Activated T-cell treated with anti-CD3 and anti-CD28 coated beads, Interleukin-2, amount 50 U/mL, for 4 hours (primary cell): ENCODE results near the gene PXDN. TPM values are rescaled to one million over a fixed set of nuclear protein-coding genes. Genes with fewer than 3 reads are reported as not detected.
"Not testable (repeated sequence)": the region's sequence is repeated elsewhere in the genome, so short reads cannot be mapped to it uniquely, and the experiment has no call there.

Experiments
- ATAC-seq, 2 donors: fragments of 200-7000 bp; cut with Tn5 transposase; one replicate each; pipeline ENCODE4 v1.10.0; 2021
- DNase-seq: peaks from one replicate; pipeline ENCODE4 v3.0.0-alpha.2; 2020
- H3K27me3 Mint-ChIP-seq: one replicate; pipeline ENCODE4 v1.8.0; 2021; ENCODE audit warnings: low read depth, mixed read lengths
- H3K36me3 Mint-ChIP-seq: one replicate; pipeline ENCODE4 v1.8.0; 2022; ENCODE audit warnings: mixed read lengths; ENCODE audit not compliant: insufficient read depth
- H3K4me1 Mint-ChIP-seq: one replicate; pipeline ENCODE4 v1.8.0; 2021; ENCODE audit warnings: low read depth, mixed read lengths
- H3K4me3 Mint-ChIP-seq: one replicate; pipeline ENCODE4 v1.8.0; 2021; ENCODE audit warnings: mild to moderate bottlenecking, moderate library complexity, mixed read lengths
- H3K9me3 Mint-ChIP-seq: one replicate; pipeline ENCODE4 v1.8.0; 2021; ENCODE audit warnings: mixed read lengths
- total RNA-seq, 3 donors: library from RNA; stranded (reverse); gene quantifications; one replicate each; pipeline ENCODE4 v1.2.1, GENCODE V29; 2021

Gene PXDN
- total RNA-seq, 3 donors from 2014 or later, result 0.76 to 1.2 (median 1.2) TPM

- Mint-ChIP-seq H3K4me1 (peaks cover 10% of the 10 kb centered on the region), H3K4me3 (no peak overlapping the region), H3K27me3 (peaks cover 43% of the 10 kb centered on the region), H3K9me3 (no peaks in the 10 kb centered on the region), H3K36me3 (no peaks in the 10 kb centered on the region)
- ATAC-seq, result peak; percentile 7 to 9
- no peak for DNase-seq
Measured at GRCh38 chr2:1743396-1744150, 742 bp downstream of the PXDN start.

- no peaks in the 10 kb centered on the region for H3K9me3 Mint-ChIP-seq
- H3K36me3 Mint-ChIP-seq, result no peaks in the 10 kb centered on the region
- peaks cover 43% of the 10 kb centered on the region for H3K27me3 Mint-ChIP-seq
- ATAC-seq (peak; percentile 39 to 53), DNase-seq (no peak)
- H3K4me1 Mint-ChIP-seq, result peaks cover 10% of the 10 kb centered on the region
- H3K4me3 Mint-ChIP-seq, result peak overlapping the region; percentile 48
Measured at GRCh38 chr2:1742681-1743395, 1.5 kb downstream of the PXDN start.

- peaks cover 40% of the 10 kb centered on the region for H3K27me3 Mint-ChIP-seq
- H3K4me1 Mint-ChIP-seq, result peaks cover 10% of the 10 kb centered on the region
- ATAC-seq (no peak), DNase-seq (no peak)
- H3K36me3 Mint-ChIP-seq, result no peaks in the 10 kb centered on the region
- H3K9me3 Mint-ChIP-seq, result no peaks in the 10 kb centered on the region
- H3K4me3 Mint-ChIP-seq, result no peak overlapping the region
Measured at GRCh38 chr2:1742301-1742680, 2.0 kb downstream of the PXDN start.

- DNase-seq (no peak), ATAC-seq (no peak)
- H3K4me1 Mint-ChIP-seq, result peaks cover 10% of the 10 kb centered on the region
- no peak overlapping the region for H3K4me3 Mint-ChIP-seq
- no peaks in the 10 kb centered on the region for H3K36me3 Mint-ChIP-seq
- H3K27me3 Mint-ChIP-seq, result peaks cover 35% of the 10 kb centered on the region
- H3K9me3 Mint-ChIP-seq, result no peaks in the 10 kb centered on the region
Measured at GRCh38 chr2:1741851-1742250, 2.5 kb downstream of the PXDN start.

GRCh38 chr2:1740716-1741589 lies 3.4 kb downstream of the PXDN start:
- H3K4me3 Mint-ChIP-seq, result no peak overlapping the region

DNA sequence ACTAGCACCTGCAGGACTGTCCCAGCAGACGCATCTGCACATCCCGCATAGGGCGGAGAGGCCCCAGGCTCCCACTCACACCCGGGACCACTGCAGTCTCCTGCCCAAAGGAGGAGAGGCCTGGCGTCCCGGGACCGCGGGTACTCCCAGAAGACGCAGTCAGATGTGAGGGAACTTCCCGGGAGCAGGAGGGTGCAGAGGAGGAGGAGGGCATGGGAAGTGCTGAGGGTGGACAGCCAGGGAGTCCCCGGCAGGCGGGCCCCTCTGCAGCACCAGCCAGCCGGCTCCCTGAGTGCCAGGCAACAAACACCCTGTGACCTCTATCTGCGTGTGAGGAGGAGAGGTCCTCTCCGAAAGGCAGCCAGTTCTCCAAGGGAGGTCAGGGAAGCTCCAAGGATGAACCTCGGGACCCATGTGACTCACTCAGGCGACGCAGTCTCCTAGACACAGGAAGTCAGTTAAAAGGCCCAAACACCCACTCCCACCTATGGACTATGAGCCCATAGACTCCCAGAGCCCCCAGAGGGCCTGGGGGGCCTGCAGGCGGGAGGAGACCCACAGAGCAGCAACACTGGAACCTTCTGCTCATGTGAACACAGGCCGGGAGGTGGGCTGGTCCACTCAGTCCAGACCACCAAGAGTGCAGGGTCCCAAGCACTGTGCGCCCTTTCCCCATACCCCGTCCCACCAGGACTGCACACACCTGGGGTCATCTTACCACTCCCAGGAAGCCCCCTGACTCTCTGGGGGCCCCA lies 4.2 kb downstream of the PXDN start:
- Mint-ChIP-seq H3K27me3 (peaks cover 19% of the 10 kb centered on the region), H3K4me3 (no peak overlapping the region), H3K4me1 (peaks cover 10% of the 10 kb centered on the region), H3K9me3 (no peaks in the 10 kb centered on the region), H3K36me3 (no peaks in the 10 kb centered on the region)
- no peak for DNase-seq
- ATAC-seq, result no peak

More at GRCh38 chr2:1740716-1741589, 3.4 kb downstream of the PXDN start:
- no peak for ATAC-seq
- Mint-ChIP-seq H3K27me3 (peaks cover 26% of the 10 kb centered on the region), H3K4me1 (peaks cover 10% of the 10 kb centered on the region), H3K36me3 (no peaks in the 10 kb centered on the region), H3K9me3 (no peaks in the 10 kb centered on the region)
- no peak for DNase-seq

DNA sequence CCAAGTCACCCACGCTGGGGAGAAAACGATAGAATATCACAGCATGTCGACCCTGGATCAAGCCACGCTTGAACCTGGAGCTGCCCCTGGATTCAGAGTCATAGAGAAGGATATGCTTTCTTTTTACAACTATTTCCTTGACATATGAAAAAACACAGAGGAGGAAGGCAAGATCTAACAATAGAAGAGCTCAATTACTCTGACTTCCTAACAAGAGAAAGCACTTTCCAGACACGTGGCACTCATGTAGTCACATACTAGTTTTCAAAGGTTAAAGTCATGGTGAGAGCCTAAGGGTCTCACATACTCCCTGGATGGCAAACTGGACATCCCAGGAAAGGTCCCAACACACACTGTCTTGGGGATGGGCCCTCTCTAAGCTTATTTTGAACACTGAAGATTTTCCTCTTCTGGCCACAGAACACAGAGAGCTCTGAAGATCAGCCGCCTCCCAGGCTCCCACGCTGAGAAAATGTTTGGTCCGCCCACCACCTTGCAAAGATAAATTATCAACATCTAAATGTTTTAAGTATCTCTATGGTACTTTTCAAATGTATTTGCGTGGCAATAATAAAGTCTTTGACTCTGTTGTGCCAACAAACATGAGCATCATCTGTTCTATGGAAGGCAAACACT lies 4.9 kb downstream of the PXDN start:
- Mint-ChIP-seq H3K4me1 (peaks cover 7% of the 10 kb centered on the region), H3K9me3 (no peaks in the 10 kb centered on the region), H3K4me3 (no peak overlapping the region), H3K27me3 (peaks cover 14% of the 10 kb centered on the region), H3K36me3 (no peaks in the 10 kb centered on the region)
- ATAC-seq (no peak), DNase-seq (no peak)

- H3K36me3 Mint-ChIP-seq, result no peaks in the 10 kb centered on the region
- ATAC-seq, result no peak
- peaks cover 14% of the 10 kb centered on the region for H3K27me3 Mint-ChIP-seq
- no peak for DNase-seq
- H3K4me1 Mint-ChIP-seq, result peaks cover 7% of the 10 kb centered on the region
- H3K4me3 Mint-ChIP-seq, result no peak overlapping the region
- no peaks in the 10 kb centered on the region for H3K9me3 Mint-ChIP-seq
Measured at GRCh38 chr2:1738646-1739302, 5.5 kb downstream of the PXDN start.

DNA sequence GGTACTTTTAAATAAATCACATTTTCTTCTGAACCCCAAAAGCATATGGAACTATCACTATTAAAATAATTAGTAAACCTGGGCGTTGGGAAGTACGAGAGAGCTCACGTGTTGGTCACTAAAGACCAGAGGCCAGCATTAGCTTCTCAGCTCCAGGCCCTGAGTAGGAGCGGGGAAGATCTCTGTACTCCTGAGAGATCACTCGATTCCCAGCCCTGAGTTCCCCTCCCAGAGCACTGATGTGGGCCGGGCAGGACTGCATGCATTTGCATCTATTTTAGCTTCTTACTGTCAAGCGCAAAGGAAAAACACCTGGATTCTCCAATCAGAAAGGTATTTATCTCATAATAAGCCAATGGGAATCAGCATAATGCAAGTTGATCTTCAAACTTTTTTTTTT lies 6.2 kb downstream of the PXDN start:
- DNase-seq, result no peak
- Mint-ChIP-seq H3K27me3 (peaks cover 14% of the 10 kb centered on the region), H3K4me3 (no peak overlapping the region), H3K9me3 (no peaks in the 10 kb centered on the region), H3K4me1 (peaks cover 7% of the 10 kb centered on the region), H3K36me3 (no peaks in the 10 kb centered on the region)
- no peak for ATAC-seq

DNA sequence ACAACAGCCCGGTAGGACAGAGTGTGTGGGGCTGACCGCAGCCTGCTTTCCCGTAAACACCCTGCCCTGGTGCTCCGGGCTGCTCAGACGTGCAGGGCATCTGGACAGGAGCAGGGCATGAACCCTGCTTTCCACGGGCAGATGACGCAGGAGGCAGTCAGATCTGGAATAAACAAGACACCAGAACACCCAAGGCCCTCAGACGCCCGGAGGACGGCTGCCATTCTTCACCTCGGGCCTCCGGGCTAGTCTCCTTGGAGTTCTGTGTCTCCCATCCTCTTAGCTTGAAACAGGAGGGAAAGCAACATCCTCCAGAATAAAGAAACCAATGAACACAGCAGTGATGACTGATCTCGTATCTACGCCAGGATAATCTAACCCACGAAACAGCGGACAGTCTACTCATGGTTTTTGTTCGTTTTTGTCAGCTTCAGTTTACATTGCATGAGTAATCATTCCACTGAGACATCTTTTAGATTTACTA lies 7.3 kb downstream of the PXDN start:
- no peaks in the 10 kb centered on the region for H3K9me3 Mint-ChIP-seq

DNA sequence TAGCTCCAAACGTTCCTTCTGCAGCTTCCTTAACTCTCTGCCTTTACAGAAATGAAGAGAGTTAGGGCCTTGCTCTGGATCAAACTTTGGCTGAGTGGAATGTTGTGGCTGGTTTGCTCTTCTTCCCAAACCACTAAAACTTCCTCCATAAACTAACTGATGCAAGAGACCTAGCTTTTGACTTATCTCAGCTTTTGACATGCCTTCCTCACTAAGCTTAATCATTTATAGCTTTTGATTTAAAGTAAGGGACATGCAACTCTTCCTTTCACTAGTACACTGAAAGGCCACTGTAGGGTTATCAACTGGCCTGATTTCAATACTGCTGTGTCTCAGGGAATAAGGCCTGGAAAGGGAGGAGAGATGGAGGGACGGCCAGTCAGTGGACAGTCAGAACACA lies 8.3 kb downstream of the PXDN start:
- Mint-ChIP-seq H3K4me1 (no peaks in the 10 kb centered on the region), H3K9me3 (no peaks in the 10 kb centered on the region), H3K4me3 (no peak overlapping the region), H3K36me3 (no peaks in the 10 kb centered on the region), H3K27me3 (no peaks in the 10 kb centered on the region)
- no peak for DNase-seq
- ATAC-seq, result no peak

More for the DNA sequence above, 7.3 kb downstream of the PXDN start:
- no peak for ATAC-seq
- Mint-ChIP-seq H3K4me3 (no peak overlapping the region), H3K4me1 (no peaks in the 10 kb centered on the region), H3K27me3 (peaks cover 6% of the 10 kb centered on the region), H3K36me3 (no peaks in the 10 kb centered on the region)
- no peak for DNase-seq

- not testable (repeated sequence) for H3K9me3 Mint-ChIP-seq, H3K4me1 Mint-ChIP-seq, DNase-seq, H3K27me3 Mint-ChIP-seq, H3K4me3 Mint-ChIP-seq, ATAC-seq, H3K36me3 Mint-ChIP-seq
Measured at GRCh38 chr2:1733298-1733697, 11.0 kb downstream of the PXDN start.
